Measurements from ENCODE around the gene WDR49. TPM values are rescaled to one million over a fixed set of nuclear protein-coding genes. Genes with fewer than 3 reads are reported as not detected.

The WDR49 gene
- total RNA-seq, 1 experiment from 2014 or later = 0.34 TPM

- Histone ChIP-seq H3K4me1 (ENCODE audit: control insufficient read depth in 1 of 2, insufficient read depth in 2 of 2, low read length in 2 of 2) (no peaks in the 10 kb centered on the region), H3K27me3 (ENCODE audit: insufficient read depth, low read length) (no peaks in the 10 kb centered on the region), H4K20me1 (ENCODE audit: insufficient read depth) (no peaks in the 10 kb centered on the region), H3K4me2 (ENCODE audit: low read length) (no peak overlapping the region), H3K9me2 (ENCODE audit: insufficient read depth) (no peaks in the 10 kb centered on the region), H3K9me3 (ENCODE audit: control insufficient read depth in 1 of 2, insufficient read depth in 1 of 2, low read depth in 1 of 2, low read length in 2 of 2) (no peaks in the 10 kb centered on the region), H2AFZ (ENCODE audit: low read depth, low read length, poor library complexity, severe bottlenecking) (no peak overlapping the region), H3K79me2 (ENCODE audit: insufficient read depth, low read length) (no peaks in the 10 kb centered on the region), H3K27ac (ENCODE audit: low read depth, low read length) (no peak overlapping the region), H3K36me3 (ENCODE audit: control insufficient read depth in 1 of 2, insufficient read depth in 2 of 2, low read length in 2 of 2) (no peaks in the 10 kb centered on the region), H3K4me3 (replicated peaks in 1 of 2; ENCODE audit: low read depth in 1 of 2, low read length in 2 of 2) (no peak overlapping the region), H3K9ac (ENCODE audit: low read length) (no peak overlapping the region)
- BruUV-seq (replicated peaks) = no TSS peak
- intact Hi-C loops (cut with micrococcal nuclease) = no loop called here
- TF ChIP-seq ELF1 (IDR thresholded peaks at IDR 0.05; ENCODE audit: borderline replicate concordance, low read depth) (no peak), ATF3 (IDR thresholded peaks at IDR 0.05) (no peak), REST (IDR thresholded peaks at IDR 0.05; ENCODE audit: low read depth) (no peak), CTCF (IDR thresholded peaks at IDR 0.05 in 2 of 3, conservative IDR thresholded peaks at IDR 0.05 in 1 of 3; ENCODE audit: borderline replicate concordance in 1 of 3, insufficient read depth in 1 of 3, low read depth in 2 of 3, low read length in 2 of 3) (no peak), ZNF274 (IDR thresholded peaks at IDR 0.05; ENCODE audit: low read depth, low read length) (no peak), JUND (IDR thresholded peaks at IDR 0.05) (no peak), EZH2phosphoT487 (IDR thresholded peaks at IDR 0.05; ENCODE audit: borderline replicate concordance) (no peak), POLR2A (IDR thresholded peaks at IDR 0.05; ENCODE audit: borderline replicate concordance, extremely low read depth, insufficient read depth, insufficient read length) (no peak), YY1 (IDR thresholded peaks at IDR 0.05; ENCODE audit: extremely low read depth, insufficient replicate concordance, low read depth, low read length) (no peak), SP1 (IDR thresholded peaks at IDR 0.05; ENCODE audit: low read depth) (no peak), SIN3A (IDR thresholded peaks at IDR 0.05; ENCODE audit: low read depth) (no peak), MAX (IDR thresholded peaks at IDR 0.05) (no peak), POLR2AphosphoS5 (IDR thresholded peaks at IDR 0.05; ENCODE audit: low read depth, low read length) (no peak)
- ChIA-PET RAD21 (ENCODE audit: low non-redundant PET in 1 of 2, low total read pairs in 2 of 2, uncharacterized antibody in 2 of 2, unreplicated experiment in 2 of 2) (no interaction called here), CTCF (no interaction called here), POLR2A (no interaction called here)
- ATAC-seq (no peak), DNase-seq (ENCODE audit: low read depth, low spot score) (no peak)
Observed at GRCh38 chr3:167456157-167456799, 197.5 kb downstream of the WDR49 start.
